GM12878 (cell line): ENCODE measurements around the gene KLF6. TPM values are rescaled to one million over a fixed set of nuclear protein-coding genes. Genes with fewer than 3 reads are reported as not detected.

ENCODE experiments used
- ATAC-seq: fragments of 200-7000 bp; cut with Tn5 transposase; 3 replicates; pipeline ENCODE4 v1.9.1; 2020; ENCODE audit warnings: mild to moderate bottlenecking, moderate library complexity
- BruUV-seq: library from RNA; stranded (reverse); fragments of 400-500 nt; replicated peaks from 2 replicates; lab custom pipeline; 2021; lab: Mats Ljungman, UMichigan
- CTCF ChIA-PET: fragments of 300-600 bp; sonication (Branson Sonifier 250); formaldehyde crosslinking; extraction: SDS; loops from one replicate; lab custom pipeline; 2021; ENCODE audit warnings: inconsistent platforms; lab: Yijun Ruan, JAX
- POLR2A ChIA-PET: fragments of 350-600 bp; formaldehyde crosslinking; extraction: SDS; loops from one replicate; lab custom pipeline; 2021; ENCODE audit warnings: inconsistent platforms; lab: Charles Lee
- RAD21 ChIA-PET: fragments of 300-600 bp; sonication (Branson Sonifier 250); formaldehyde crosslinking; loops from one replicate; lab custom pipeline; 2023; ENCODE audit warnings: antibody characterized with exemption; ENCODE audit not compliant: unreplicated experiment; lab: Charles Lee
- SMC1A ChIA-PET: fragments of 300-600 bp; sonication (Branson Sonifier 250); formaldehyde crosslinking; loops from one replicate; lab custom pipeline; 2023; ENCODE audit not compliant: unreplicated experiment, uncharacterized antibody; lab: Charles Lee
- DNase-seq: peaks from one replicate; pipeline ENCODE4 v3.0.0-alpha.2; 2011; ENCODE audit warnings: low read depth, low spot score
- FAIRE-seq: peaks from 3 replicates; lab custom pipeline; 2011; peaks lifted over from hg19 to GRCh38; lab: Jason Lieb, UNC
- H2AFZ ChIP-seq: 2 replicates; pipeline ENCODE4 v1.6.0; 2011; ENCODE audit warnings: low read depth, low read length, control low read depth; ENCODE audit not compliant: control insufficient read depth
- H3K27ac ChIP-seq: 2 replicates; pipeline ENCODE4 v1.5.1; 2011; ENCODE audit warnings: control low read depth; ENCODE audit not compliant: control insufficient read depth, insufficient read depth
- H3K27me3 ChIP-seq, 2 experiments: replicated peaks in 1 of 2; 2 replicates each; pipeline versions ENCODE4 v1.6.0 to v1.6.1; 2011; ENCODE audit warnings: low read length in 1 of 2; ENCODE audit not compliant: control insufficient read depth in 2 of 2, insufficient read depth in 2 of 2
- H3K36me3 ChIP-seq, 2 experiments: 2 replicates each; pipeline ENCODE4 v1.5.1; 2011; ENCODE audit warnings: low read length in 1 of 2; ENCODE audit not compliant: control insufficient read depth in 2 of 2, insufficient read depth in 2 of 2
- H3K4me1 ChIP-seq: 2 replicates; pipeline ENCODE4 v1.6.1; 2011; ENCODE audit warnings: mild to moderate bottlenecking, low read length, moderate library complexity, mixed read lengths; ENCODE audit not compliant: control insufficient read depth, insufficient read depth
- H3K4me2 ChIP-seq: 2 replicates; pipeline ENCODE4 v1.6.0; 2011; ENCODE audit warnings: control low read depth; ENCODE audit not compliant: control insufficient read depth, insufficient read depth
- H3K4me3 ChIP-seq: fragments of 200-600 bp; sonication (generic); 2 replicates; pipeline ENCODE4 v1.5.1; 2016
- H3K79me2 ChIP-seq: 2 replicates; pipeline ENCODE4 v1.6.0; 2011; ENCODE audit warnings: low read length; ENCODE audit not compliant: control insufficient read depth, insufficient read depth
- H3K9ac ChIP-seq: 2 replicates; pipeline ENCODE4 v1.8.0; 2011; ENCODE audit warnings: low read length, control low read depth, mixed read lengths; ENCODE audit not compliant: control insufficient read depth, insufficient read depth
- H3K9me3 ChIP-seq: replicated peaks from 3 replicates; pipeline ENCODE4 v1.5.1; 2011; ENCODE audit warnings: mild to moderate bottlenecking, low read length; ENCODE audit not compliant: control insufficient read depth, insufficient read depth
- H4K20me1 ChIP-seq: 2 replicates; pipeline ENCODE4 v1.6.0; 2011; ENCODE audit not compliant: control insufficient read depth, insufficient read depth
- BHLHE40 ChIP-seq, 2 experiments: fragments of 450-650 bp in 1 of 2; IDR thresholded peaks; 2 replicates each; pipeline ENCODE4 v1.6.1; 2011 to 2017; ENCODE audit warnings: low read depth in 2 of 2, borderline replicate concordance in 1 of 2, improper control_type of control experiment in 1 of 2, low read length in 1 of 2, mild to moderate bottlenecking in 1 of 2
- CBX3 ChIP-seq: fragments of 200-600 bp; sonication (generic); IDR thresholded peaks from 2 replicates; pipeline ENCODE4 v1.6.1; 2016; ENCODE audit warnings: low read depth, borderline replicate concordance
- IKZF2 ChIP-seq, 2 experiments: fragments of 450-650 bp; IDR thresholded peaks; 2 replicates each; pipeline ENCODE4 v1.6.1; 2017; ENCODE audit warnings: mild to moderate bottlenecking in 2 of 2, moderate library complexity in 2 of 2
- KLF5 ChIP-seq: fragments of 450-650 bp; IDR thresholded peaks from 2 replicates; pipeline ENCODE4 v1.6.1; 2014; ENCODE audit warnings: mild to moderate bottlenecking; ENCODE audit not compliant: partially characterized antibody
- MYC ChIP-seq: IDR thresholded peaks from 2 replicates; pipeline ENCODE4 v1.6.1; 2011; ENCODE audit warnings: mild to moderate bottlenecking, low read length, moderate library complexity, inconsistent platforms; ENCODE audit not compliant: insufficient read depth, insufficient replicate concordance, insufficient read length, severe bottlenecking
- NBN ChIP-seq: fragments of 450-650 bp; IDR thresholded peaks from 2 replicates; pipeline ENCODE4 v1.6.1; 2016
- SMAD5 ChIP-seq: IDR thresholded peaks from 2 replicates; pipeline ENCODE4 v1.6.1; 2016; ENCODE audit warnings: antibody characterized with exemption, low read depth
- SMARCA5 ChIP-seq: fragments of 450-650 bp; IDR thresholded peaks from 2 replicates; pipeline ENCODE4 v1.6.1; 2017; ENCODE audit warnings: mild to moderate bottlenecking
- WGBS: methylation state at CpG from one replicate; pipeline ENCODE4 v1.1.6; 2016; ENCODE audit warnings: low lambda C conversion rate; ENCODE audit not compliant: insufficient replicate concordance, insufficient coverage; ENCODE audit errors: missing lambda C conversion rate; 5-methylcytosine and 5-hydroxymethylcytosine counted together
- in situ Hi-C: fragments of 300-500 bp; cut with MboI; formaldehyde crosslinking; loops from 9 replicates; pipeline ENCODE4 v1.14.3; 2018; ENCODE audit warnings: mixed read lengths
- intact Hi-C: fragments of 100-400 bp; cut with micrococcal nuclease; formaldehyde crosslinking; loops from one replicate; pipeline ENCODE4 v1.14.2; 2022; ENCODE audit not compliant: unreplicated experiment
- polyA plus RNA-seq, 11 experiments: library from polyadenylated mRNA; depleted of rRNA in 4 of 11; unstranded in 6 of 11; stranded (reverse) in 5 of 11; fragments of >200 nt; fragmentation: Nextera tagmentation in 4 of 11; fragmentation: Illumina TruSeq in 1 of 11; extraction: Ambion mirVana in 4 of 11; extraction: Trizol in 1 of 11; gene quantifications; 1 replicate in 1 of 11; 2 replicates in 10 of 11; pipeline versions ENCODE4 v1.2.1 to v1.2.3, GENCODE V29; 2011 to 2016; ENCODE audit warnings: inconsistent platforms in 2 of 11, missing spikeins in 2 of 11, low read depth in 1 of 11
- total RNA-seq, 4 experiments: library from RNA; depleted of rRNA in 3 of 4; stranded (reverse); fragments of >200 nt in 3 of 4; fragmentation: Illumina TruSeq in 1 of 4; extraction: Trizol in 1 of 4; gene quantifications; 2 replicates each; pipeline versions ENCODE4 v1.2.1 to v1.2.3, GENCODE V29; 2013 to 2021
- TF ChIP-seq, protein P1 (sequence below): fragments of 450-650 bp; IDR thresholded peaks from 2 replicates; pipeline ENCODE4 v1.6.1; 2017; ENCODE audit warnings: borderline replicate concordance
- TF ChIP-seq, protein P2 (sequence below): fragments of 450-650 bp; IDR thresholded peaks from 2 replicates; pipeline ENCODE4 v1.6.1; 2017; ENCODE audit warnings: mild to moderate bottlenecking, moderate library complexity
- TF ChIP-seq, protein P3 (sequence below): IDR thresholded peaks from 2 replicates; pipeline ENCODE4 v1.6.1; 2012; ENCODE audit warnings: low read depth, low read length, improper control_type of control experiment

The KLF6 gene
- total and polyA plus RNA-seq, 10 of the 15 experiments (the other 5 are each of a cell fraction or from before 2014, with no cell fraction given): 7.4 to 54.1 (median 23.5) TPM

DNA sequence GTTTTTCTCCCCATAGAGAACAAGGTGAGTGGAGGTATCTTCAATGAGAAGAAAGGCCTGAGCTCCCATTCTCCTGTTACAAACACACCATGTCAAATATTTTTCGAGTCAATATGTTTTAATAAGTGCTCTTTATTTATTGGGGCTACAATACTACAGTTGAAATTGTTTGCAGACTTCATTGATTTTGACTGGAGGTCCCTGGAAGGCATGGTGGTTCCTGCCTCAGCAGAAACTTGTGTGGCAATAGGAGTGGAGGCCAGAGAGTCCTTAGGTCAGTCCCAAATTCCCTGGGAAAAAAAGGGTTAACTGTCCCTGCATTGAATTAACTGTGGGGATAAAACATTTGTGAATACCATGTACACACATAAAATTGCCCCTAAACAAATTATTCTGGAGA lies 22.7 kb downstream of the KLF6 start:
- H3K4me1 ChIP-seq: peaks cover 49% of the 10 kb centered on the region
- H3K27ac ChIP-seq: no peak overlapping the region; the same call in 1 of the 2 replicates
- H3K79me2 ChIP-seq: no peaks in the 10 kb centered on the region
- H3K4me2 ChIP-seq: no peak overlapping the region
- BruUV-seq: no TSS peak
- no peak for DNase-seq
- H3K27me3 ChIP-seq: no peaks in the 10 kb centered on the region
- no peak overlapping the region for H2AFZ ChIP-seq
- in situ Hi-C loops (no loop called here), intact Hi-C loops (no loop called here)
- SMC1A ChIA-PET: interaction anchor here (0.6 to 2.0 kb wide), 5 partner anchors 13 to 49 kb away, joined by 3 to 11 read pairs (median 6); no protein-coding TSS in a partner anchor
- H3K9ac ChIP-seq: no peak overlapping the region
- no peak overlapping the region for H3K4me3 ChIP-seq
- TF ChIP-seq, protein P1, sequence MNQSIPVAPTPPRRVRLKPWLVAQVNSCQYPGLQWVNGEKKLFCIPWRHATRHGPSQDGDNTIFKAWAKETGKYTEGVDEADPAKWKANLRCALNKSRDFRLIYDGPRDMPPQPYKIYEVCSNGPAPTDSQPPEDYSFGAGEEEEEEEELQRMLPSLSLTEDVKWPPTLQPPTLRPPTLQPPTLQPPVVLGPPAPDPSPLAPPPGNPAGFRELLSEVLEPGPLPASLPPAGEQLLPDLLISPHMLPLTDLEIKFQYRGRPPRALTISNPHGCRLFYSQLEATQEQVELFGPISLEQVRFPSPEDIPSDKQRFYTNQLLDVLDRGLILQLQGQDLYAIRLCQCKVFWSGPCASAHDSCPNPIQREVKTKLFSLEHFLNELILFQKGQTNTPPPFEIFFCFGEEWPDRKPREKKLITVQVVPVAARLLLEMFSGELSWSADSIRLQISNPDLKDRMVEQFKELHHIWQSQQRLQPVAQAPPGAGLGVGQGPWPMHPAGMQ: no peak
- no peak for TF ChIP-seq SMARCA5
- TF ChIP-seq IKZF2 (IDR thresholded peaks at IDR 0.05): no peak
- TF ChIP-seq CBX3: no peak
- no peak for TF ChIP-seq NBN
- TF ChIP-seq MYC: no peak
- TF ChIP-seq, protein P2, sequence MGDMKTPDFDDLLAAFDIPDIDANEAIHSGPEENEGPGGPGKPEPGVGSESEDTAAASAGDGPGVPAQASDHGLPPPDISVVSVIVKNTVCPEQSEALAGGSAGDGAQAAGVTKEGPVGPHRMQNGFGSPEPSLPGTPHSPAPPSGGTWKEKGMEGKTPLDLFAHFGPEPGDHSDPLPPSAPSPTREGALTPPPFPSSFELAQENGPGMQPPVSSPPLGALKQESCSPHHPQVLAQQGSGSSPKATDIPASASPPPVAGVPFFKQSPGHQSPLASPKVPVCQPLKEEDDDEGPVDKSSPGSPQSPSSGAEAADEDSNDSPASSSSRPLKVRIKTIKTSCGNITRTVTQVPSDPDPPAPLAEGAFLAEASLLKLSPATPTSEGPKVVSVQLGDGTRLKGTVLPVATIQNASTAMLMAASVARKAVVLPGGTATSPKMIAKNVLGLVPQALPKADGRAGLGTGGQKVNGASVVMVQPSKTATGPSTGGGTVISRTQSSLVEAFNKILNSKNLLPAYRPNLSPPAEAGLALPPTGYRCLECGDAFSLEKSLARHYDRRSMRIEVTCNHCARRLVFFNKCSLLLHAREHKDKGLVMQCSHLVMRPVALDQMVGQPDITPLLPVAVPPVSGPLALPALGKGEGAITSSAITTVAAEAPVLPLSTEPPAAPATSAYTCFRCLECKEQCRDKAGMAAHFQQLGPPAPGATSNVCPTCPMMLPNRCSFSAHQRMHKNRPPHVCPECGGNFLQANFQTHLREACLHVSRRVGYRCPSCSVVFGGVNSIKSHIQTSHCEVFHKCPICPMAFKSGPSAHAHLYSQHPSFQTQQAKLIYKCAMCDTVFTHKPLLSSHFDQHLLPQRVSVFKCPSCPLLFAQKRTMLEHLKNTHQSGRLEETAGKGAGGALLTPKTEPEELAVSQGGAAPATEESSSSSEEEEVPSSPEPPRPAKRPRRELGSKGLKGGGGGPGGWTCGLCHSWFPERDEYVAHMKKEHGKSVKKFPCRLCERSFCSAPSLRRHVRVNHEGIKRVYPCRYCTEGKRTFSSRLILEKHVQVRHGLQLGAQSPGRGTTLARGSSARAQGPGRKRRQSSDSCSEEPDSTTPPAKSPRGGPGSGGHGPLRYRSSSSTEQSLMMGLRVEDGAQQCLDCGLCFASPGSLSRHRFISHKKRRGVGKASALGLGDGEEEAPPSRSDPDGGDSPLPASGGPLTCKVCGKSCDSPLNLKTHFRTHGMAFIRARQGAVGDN: no peak
- no peak for TF ChIP-seq BHLHE40 (IDR thresholded peaks at IDR 0.05; ENCODE audit: borderline replicate concordance in 1 of 2, low read depth in 2 of 2, low read length in 1 of 2)
- TF ChIP-seq, protein P3, sequence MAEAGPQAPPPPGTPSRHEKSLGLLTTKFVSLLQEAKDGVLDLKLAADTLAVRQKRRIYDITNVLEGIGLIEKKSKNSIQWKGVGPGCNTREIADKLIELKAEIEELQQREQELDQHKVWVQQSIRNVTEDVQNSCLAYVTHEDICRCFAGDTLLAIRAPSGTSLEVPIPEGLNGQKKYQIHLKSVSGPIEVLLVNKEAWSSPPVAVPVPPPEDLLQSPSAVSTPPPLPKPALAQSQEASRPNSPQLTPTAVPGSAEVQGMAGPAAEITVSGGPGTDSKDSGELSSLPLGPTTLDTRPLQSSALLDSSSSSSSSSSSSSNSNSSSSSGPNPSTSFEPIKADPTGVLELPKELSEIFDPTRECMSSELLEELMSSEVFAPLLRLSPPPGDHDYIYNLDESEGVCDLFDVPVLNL: no peak
- no peak for TF ChIP-seq KLF5
- no peak for TF ChIP-seq SMAD5
- no peak for ATAC-seq
- no peaks in the 10 kb centered on the region for H3K36me3 ChIP-seq
- POLR2A ChIA-PET: interaction anchor here (1.0 to 2.0 kb wide), 3 partner anchors 13 to 22 kb away, joined by 3 to 10 read pairs (median 4); no protein-coding TSS in a partner anchor
- RAD21 ChIA-PET: interaction anchor here (1.4 to 3.5 kb wide), 4 partner anchors 13 to 113 kb away, joined by 4 to 13 read pairs (median 6); no protein-coding TSS in a partner anchor
- CTCF ChIA-PET: interaction anchor here (1.4 to 1.8 kb wide), 3 partner anchors 13 to 20 kb away, joined by 4 to 5 read pairs (median 4); no protein-coding TSS in a partner anchor
- no peak for FAIRE-seq
- no peaks in the 10 kb centered on the region for H4K20me1 ChIP-seq
- WGBS: 77% methylated on average over 1 of the region's 1 CpG
- H3K9me3 ChIP-seq: peaks cover 9% of the 10 kb centered on the region; the same call in 2 of the 3 replicates
